Activated gamma-delta T cell treated with anti-CD3 and anti-CD28 coated beads, Interleukin-2, amount 50 U/mL, for 16 hours (primary cell): Measurements from ENCODE around the gene VPS37C.

Source experiments
- DNase-seq: peaks from one replicate; pipeline ENCODE4 v3.0.0-alpha.2; 2020; ENCODE audit warnings: low read depth

The VPS37C gene

GRCh38 chr11:61132646-61133045 lies 28.6 kb downstream of the VPS37C start:
- DNase-seq: no peak

- DNase-seq: no peak
Measured at GRCh38 chr11:61131998-61132555, 29.1 kb downstream of the VPS37C start.

DNA sequence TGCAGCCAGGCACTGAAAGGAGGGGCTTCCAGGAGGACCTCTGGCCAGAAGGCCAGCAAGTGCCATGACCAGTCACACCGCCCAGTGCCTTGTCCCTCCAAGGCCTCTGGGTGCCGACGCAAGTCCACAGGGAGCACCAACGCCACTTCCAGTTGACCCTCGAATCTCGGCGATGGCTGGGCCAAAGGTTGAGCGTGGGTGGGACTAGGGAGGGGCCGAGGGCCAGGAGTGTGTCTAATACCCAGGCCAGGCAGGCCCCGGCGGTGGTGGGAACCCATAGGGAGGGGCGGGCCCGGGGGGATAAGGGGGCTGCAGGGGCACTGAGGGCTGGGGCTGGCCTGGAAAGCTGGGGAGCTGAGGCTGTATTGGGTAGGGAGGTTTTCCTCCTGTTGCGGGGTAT lies 29.6 kb downstream of the VPS37C start:
- no peak for DNase-seq

GRCh38 chr11:61131186-61131585 lies 30.0 kb downstream of the VPS37C start:
- DNase-seq: no peak

DNA sequence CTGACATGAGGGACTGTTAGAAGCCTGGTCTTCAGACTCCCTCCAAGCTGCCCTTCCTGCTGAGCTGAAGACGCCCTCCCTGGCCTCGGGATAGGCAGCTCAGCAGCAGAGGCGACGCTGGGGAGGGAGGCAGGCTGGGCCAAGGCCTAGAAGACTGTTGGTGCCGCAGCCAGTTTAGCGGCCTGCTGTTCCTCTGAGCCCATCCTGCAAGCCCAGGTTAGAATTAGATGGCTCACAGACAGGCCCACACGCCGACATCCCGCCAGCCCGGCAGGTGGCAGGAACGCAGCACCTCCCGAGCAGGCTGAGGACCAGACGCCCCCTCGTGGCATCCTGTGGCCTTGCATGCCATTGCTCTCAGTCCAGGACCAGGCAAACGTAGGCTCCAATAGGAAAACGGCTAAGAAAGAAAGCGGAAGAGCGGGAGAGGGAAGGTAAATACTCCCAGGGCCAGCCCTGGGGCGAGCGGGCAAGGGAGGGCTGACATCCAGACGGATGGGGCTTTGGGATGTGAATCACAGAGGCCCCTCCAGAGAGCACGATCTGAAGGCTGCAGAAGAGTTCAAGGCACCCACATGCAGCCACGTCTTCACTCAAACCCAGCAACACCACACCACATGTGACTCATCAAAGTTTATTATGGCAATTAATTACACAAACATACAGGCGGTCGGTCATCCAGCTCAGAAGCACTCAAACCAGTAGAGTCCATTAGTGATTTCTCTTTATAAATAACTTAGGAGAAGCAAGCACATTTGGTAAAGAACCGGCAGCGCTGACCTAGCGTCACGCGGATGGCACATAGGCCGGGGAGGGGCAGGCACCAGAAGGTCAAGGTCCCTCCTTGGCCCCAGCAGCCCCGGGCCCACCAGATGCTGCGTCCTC lies 31.3 kb downstream of the VPS37C start:
- DNase-seq: peak; percentile 84

- DNase-seq: no peak
Measured at GRCh38 chr11:61128947-61129638, 32.1 kb downstream of the VPS37C start.

GRCh38 chr11:61127991-61128390 lies 33.2 kb downstream of the VPS37C start:
- DNase-seq: no peak

DNA sequence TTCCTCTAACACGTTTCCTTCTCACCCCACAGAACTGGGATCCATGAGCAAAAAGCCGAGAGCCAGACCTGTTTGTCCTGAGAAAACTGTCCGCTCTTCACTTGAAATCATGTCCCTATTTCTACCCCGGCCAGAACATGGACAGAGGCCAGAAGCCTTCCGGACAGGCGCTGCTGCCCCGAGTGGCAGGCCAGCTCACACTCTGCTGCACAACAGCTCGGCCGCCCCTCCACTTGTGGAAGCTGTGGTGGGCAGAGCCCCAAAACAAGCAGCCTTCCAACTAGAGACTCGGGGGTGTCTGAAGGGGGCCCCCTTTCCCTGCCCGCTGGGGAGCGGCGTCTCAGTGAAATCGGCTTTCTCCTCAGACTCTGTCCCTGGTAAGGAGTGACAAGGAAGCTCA lies 35.0 kb downstream of the VPS37C start:
- DNase-seq: no peak

GRCh38 chr11:61125310-61125684 lies 35.9 kb downstream of the VPS37C start:
- DNase-seq: no peak

DNA sequence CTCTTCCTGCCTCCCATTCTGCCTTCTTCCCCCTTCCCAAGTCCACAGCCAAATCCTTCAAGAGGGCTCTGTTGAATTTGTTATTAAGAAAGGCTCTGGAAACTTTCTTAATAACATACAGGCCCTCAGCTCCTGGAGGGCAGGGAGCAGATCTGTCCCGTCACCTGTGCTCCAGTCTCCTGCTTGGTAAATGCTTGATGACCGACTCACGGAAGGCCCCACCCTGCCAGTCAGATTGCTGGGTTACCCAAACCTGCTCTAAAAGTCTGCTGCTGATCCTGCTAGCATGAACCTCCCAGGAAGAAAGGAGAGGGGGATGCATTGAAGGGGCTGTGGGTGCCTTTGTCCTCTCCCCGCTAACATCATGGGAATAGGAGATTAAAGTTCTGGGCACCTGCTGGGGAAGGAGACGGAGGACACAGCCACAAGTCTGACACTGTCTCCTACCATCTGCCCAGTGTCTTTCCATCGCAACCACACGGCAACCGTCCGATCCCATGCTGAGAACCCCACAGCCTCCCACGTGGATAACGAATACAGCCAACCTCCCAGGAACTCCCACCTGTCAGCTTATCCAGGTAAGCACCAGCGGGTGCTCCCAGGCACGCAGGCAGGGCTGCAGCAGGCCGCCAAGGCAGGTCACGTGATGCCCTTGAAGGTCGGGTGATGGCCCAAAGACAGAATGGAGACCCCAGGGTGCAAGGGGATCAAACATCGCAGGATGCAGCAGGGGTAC lies 36.5 kb downstream of the VPS37C start:
- no peak for DNase-seq

DNA sequence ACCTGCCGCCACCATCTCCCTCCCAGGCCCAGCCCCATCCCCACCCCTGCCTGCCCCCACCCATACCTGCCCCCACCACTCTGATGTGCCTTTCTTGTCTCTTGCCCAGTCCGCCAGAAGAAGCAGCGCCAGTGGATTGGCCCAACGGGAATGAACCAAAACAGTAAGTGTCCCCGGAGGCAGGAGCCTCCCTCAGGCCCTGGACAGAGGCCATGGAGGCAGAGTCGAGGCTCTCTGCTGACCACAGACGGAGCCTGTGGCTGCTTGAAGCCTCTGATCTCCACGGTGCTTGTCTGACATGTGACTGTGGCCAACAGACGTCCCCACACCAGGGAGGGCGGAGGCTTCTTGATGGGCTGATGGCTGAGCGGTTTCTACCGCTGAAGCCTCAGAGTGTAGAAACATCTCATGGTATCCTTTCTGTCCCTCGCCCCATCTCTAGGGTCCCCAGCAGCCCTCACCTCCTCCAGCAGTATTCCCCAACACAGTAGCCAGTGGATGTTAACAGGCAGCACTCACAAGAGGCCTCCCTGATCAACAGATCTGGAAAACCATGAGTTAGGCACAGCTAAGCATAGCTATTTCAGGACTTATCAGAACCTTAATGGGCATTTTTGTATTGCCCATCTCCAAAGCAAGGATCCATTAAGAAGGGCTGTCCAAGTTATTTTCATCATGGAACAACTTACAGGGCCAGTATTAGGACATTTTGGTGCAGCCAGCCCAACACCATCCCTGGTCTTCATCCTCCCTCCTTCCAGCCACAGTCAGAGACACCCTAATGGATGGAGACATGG lies 37.3 kb downstream of the VPS37C start:
- no peak for DNase-seq

- no peak for DNase-seq
Measured at GRCh38 chr11:61122761-61123160, 38.5 kb downstream of the VPS37C start.

- no peak for DNase-seq
Measured at GRCh38 chr11:61121917-61122316, 39.3 kb downstream of the VPS37C start.

DNA sequence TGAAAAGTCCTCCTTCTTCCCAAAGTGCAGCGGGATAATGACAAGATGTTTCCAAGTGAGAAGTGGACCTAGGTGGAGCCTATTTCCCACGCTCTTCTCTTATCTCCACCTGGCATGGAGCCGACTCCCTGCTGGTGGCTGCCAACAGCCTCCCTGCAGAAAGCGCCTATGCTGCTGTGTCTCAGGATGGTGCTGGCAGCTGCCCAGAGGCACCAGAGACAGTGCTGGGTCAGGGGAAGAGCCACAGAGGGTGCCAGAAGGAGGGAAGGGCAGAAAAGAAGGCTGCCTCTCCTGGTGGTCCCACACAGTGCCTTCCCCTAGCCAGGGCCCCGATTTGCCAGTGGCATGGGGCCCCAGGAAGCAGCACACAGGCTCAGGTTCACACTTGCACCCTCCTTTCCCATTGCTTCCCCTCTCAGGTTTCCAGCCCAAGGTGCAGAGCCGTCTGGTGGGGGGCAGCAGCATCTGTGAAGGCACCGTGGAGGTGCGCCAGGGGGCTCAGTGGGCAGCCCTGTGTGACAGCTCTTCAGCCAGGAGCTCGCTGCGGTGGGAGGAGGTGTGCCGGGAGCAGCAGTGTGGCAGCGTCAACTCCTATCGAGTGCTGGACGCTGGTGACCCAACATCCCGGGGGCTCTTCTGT lies 39.9 kb downstream of the VPS37C start:
- DNase-seq: no peak

- no peak for DNase-seq
Measured at GRCh38 chr11:61120706-61121191, 40.5 kb downstream of the VPS37C start.

GRCh38 chr11:61120099-61120705 lies 41.0 kb downstream of the VPS37C start:
- DNase-seq: no peak

GRCh38 chr11:61119571-61119970 lies 41.7 kb downstream of the VPS37C start:
- DNase-seq: no peak

DNA sequence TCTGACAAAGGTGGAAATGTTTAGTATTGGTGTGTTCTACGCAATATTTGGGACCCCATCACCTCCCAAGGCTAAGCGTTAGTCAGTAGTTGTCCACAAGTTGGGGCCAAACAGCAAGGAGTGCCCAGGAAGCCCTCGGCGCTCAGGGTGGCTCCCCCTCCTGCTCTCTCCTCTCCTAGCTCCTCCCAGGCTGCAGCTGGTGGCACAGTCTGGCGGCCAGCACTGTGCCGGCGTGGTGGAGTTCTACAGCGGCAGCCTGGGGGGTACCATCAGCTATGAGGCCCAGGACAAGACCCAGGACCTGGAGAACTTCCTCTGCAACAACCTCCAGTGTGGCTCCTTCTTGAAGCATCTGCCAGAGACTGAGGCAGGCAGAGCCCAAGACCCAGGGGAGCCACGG lies 42.2 kb downstream of the VPS37C start:
- DNase-seq: no peak

- no peak for DNase-seq
Measured at GRCh38 chr11:61118406-61118805, 42.8 kb downstream of the VPS37C start.

DNA sequence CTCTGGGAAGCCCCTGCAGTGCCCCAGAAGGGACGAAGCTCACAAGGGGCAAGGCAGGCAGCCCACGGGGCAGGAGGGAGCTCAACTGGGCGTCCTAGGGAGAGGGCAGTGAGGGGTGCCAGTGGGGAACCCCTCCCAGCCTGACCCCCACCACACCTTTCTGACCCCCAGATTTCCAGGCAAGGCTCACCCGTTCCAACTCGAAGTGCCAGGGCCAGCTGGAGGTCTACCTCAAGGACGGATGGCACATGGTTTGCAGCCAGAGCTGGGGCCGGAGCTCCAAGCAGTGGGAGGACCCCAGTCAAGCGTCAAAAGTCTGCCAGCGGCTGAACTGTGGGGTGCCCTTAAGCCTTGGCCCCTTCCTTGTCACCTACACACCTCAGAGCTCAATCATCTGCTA lies 43.2 kb downstream of the VPS37C start:
- no peak for DNase-seq

GRCh38 chr11:61117168-61117520 lies 44.1 kb downstream of the VPS37C start:
- no peak for DNase-seq
